ENCODE measurements around the gene MCF2L2.

GRCh38 chr3:183287301-183287971 lies 141.0 kb downstream of the MCF2L2 start:
- TF ChIP-seq, protein P1, sequence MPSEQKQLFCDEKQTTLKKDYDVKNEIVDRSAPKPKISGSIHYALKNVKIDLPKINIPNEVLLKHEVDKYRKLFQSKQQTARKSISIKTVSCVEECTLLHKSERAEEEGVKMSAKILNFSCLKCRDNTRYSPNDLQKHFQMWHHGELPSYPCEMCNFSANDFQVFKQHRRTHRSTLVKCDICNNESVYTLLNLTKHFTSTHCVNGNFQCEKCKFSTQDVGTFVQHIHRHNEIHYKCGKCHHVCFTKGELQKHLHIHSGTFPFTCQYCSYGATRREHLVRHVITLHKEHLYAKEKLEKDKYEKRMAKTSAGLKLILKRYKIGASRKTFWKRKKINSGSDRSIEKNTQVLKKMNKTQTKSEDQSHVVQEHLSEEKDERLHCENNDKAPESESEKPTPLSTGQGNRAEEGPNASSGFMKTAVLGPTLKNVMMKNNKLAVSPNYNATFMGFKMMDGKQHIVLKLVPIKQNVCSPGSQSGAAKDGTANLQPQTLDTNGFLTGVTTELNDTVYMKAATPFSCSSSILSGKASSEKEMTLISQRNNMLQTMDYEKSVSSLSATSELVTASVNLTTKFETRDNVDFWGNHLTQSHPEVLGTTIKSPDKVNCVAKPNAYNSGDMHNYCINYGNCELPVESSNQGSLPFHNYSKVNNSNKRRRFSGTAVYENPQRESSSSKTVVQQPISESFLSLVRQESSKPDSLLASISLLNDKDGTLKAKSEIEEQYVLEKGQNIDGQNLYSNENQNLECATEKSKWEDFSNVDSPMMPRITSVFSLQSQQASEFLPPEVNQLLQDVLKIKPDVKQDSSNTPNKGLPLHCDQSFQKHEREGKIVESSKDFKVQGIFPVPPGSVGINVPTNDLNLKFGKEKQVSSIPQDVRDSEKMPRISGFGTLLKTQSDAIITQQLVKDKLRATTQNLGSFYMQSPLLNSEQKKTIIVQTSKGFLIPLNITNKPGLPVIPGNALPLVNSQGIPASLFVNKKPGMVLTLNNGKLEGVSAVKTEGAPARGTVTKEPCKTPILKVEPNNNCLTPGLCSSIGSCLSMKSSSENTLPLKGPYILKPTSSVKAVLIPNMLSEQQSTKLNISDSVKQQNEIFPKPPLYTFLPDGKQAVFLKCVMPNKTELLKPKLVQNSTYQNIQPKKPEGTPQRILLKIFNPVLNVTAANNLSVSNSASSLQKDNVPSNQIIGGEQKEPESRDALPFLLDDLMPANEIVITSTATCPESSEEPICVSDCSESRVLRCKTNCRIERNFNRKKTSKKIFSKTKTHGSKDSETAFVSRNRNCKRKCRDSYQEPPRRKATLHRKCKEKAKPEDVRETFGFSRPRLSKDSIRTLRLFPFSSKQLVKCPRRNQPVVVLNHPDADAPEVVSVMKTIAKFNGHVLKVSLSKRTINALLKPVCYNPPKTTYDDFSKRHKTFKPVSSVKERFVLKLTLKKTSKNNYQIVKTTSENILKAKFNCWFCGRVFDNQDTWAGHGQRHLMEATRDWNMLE (tag by site-specific recombination; conservative IDR thresholded peaks at IDR 0.05; ENCODE audit: low read depth) = no peak
- TF ChIP-seq CTCF (tag by site-specific recombination; IDR thresholded peaks at IDR 0.05) (no peak), YY1 (tag by site-specific recombination; IDR thresholded peaks at IDR 0.05) (no peak), TRIM28 (IDR thresholded peaks at IDR 0.05; ENCODE audit: borderline replicate concordance, low read length) (no peak), ZNF530 (tag by site-specific recombination; IDR thresholded peaks at IDR 0.05; ENCODE audit: low read depth) (no peak), ZNF776 (tag by site-specific recombination; IDR thresholded peaks at IDR 0.05; ENCODE audit: borderline replicate concordance) (no peak), ZBTB7A (tag by site-specific recombination; IDR thresholded peaks at IDR 0.05; ENCODE audit: low read depth) (no peak), MYNN (tag by site-specific recombination; IDR thresholded peaks at IDR 0.05; ENCODE audit: borderline replicate concordance) (no peak), ZNF23 (tag by site-specific recombination; IDR thresholded peaks at IDR 0.05; ENCODE audit: borderline replicate concordance) (no peak)
- TF ChIP-seq, protein P2, sequence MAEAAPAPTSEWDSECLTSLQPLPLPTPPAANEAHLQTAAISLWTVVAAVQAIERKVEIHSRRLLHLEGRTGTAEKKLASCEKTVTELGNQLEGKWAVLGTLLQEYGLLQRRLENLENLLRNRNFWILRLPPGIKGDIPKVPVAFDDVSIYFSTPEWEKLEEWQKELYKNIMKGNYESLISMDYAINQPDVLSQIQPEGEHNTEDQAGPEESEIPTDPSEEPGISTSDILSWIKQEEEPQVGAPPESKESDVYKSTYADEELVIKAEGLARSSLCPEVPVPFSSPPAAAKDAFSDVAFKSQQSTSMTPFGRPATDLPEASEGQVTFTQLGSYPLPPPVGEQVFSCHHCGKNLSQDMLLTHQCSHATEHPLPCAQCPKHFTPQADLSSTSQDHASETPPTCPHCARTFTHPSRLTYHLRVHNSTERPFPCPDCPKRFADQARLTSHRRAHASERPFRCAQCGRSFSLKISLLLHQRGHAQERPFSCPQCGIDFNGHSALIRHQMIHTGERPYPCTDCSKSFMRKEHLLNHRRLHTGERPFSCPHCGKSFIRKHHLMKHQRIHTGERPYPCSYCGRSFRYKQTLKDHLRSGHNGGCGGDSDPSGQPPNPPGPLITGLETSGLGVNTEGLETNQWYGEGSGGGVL (tag by site-specific recombination; IDR thresholded peaks at IDR 0.05) = no peak
- TF ChIP-seq, protein P3, sequence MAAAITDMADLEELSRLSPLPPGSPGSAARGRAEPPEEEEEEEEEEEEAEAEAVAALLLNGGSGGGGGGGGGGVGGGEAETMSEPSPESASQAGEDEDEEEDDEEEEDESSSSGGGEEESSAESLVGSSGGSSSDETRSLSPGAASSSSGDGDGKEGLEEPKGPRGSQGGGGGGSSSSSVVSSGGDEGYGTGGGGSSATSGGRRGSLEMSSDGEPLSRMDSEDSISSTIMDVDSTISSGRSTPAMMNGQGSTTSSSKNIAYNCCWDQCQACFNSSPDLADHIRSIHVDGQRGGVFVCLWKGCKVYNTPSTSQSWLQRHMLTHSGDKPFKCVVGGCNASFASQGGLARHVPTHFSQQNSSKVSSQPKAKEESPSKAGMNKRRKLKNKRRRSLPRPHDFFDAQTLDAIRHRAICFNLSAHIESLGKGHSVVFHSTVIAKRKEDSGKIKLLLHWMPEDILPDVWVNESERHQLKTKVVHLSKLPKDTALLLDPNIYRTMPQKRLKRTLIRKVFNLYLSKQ (tag by site-specific recombination; IDR thresholded peaks at IDR 0.05; ENCODE audit: borderline replicate concordance) = no peak
